Tibial nerve (tissue), 4 donors: ENCODE measurements around the gene PTPRK. TPM values are rescaled to one million over a fixed set of nuclear protein-coding genes. Genes with fewer than 3 reads are reported as not detected.

Source experiments
- DNase-seq, 2 donors: peaks; one replicate each; pipeline ENCODE4 v3.0.0-alpha.2; 2019; ENCODE audit warnings: low spot score in 2 of 2
- H3K27ac ChIP-seq, 4 donors: fragments of 200-600 bp; sonication (generic) in 3 of 4; one replicate each; pipeline ENCODE4 v1.5.1; 2017 to 2019; ENCODE audit warnings: mild to moderate bottlenecking in 1 of 4
- H3K27me3 ChIP-seq, 2 donors: fragments of 200-600 bp; sonication (generic) in 1 of 2; one replicate each; pipeline versions ENCODE4 v1.5.1 to v1.6.0; 2017 to 2019
- H3K36me3 ChIP-seq, 3 donors: fragments of 200-600 bp; sonication (generic); one replicate each; pipeline ENCODE4 v1.5.1; 2018 to 2019
- H3K4me1 ChIP-seq, 4 donors: fragments of 200-600 bp; sonication (generic) in 3 of 4; one replicate each; pipeline ENCODE4 v1.5.1; 2017 to 2019
- H3K4me3 ChIP-seq, 4 donors: fragments of 200-600 bp; sonication (generic) in 3 of 4; one replicate each; pipeline ENCODE4 v1.5.1; 2017 to 2019; ENCODE audit warnings: mild to moderate bottlenecking in 1 of 4, moderate library complexity in 1 of 4
- H3K9me3 ChIP-seq, 4 donors: fragments of 200-600 bp; sonication (generic) in 3 of 4; one replicate each; pipeline ENCODE4 v1.5.1; 2017 to 2019
- EP300 ChIP-seq, 2 donors: sonication (generic); formaldehyde crosslinking; IDR thresholded peaks; one replicate each; pipeline ENCODE4 v1.6.1; 2017; ENCODE audit warnings: antibody characterized with exemption in 2 of 2, mild to moderate bottlenecking in 1 of 2
- POLR2A ChIP-seq, 2 donors: fragments of 450-650 bp; IDR thresholded peaks; one replicate each; pipeline ENCODE4 v1.6.1; 2017; ENCODE audit warnings: antibody characterized with exemption in 2 of 2, mild to moderate bottlenecking in 2 of 2, moderate library complexity in 2 of 2
- WGBS, 2 donors: methylation state at CpG; one replicate each; pipeline ENCODE4 v1.1.5; 2018; 5-methylcytosine and 5-hydroxymethylcytosine counted together
- total RNA-seq, 4 donors: library from RNA; depleted of rRNA; stranded (reverse); fragments of >200 nt; gene quantifications; one replicate each; pipeline ENCODE4 v1.1.0, GENCODE V29; 2016
- TF ChIP-seq, protein P1 (sequence below), 5 experiments: fragments of 200-600 bp in 3 of 5; fragments of 450-650 bp in 2 of 5; sonication (generic) in 3 of 5; IDR thresholded peaks; one replicate each; pipeline ENCODE4 v1.5.1; 2016 to 2019; ENCODE audit warnings: antibody characterized with exemption in 5 of 5, mild to moderate bottlenecking in 3 of 5, moderate library complexity in 2 of 5

The PTPRK gene
- total RNA-seq, 4 donors from 2014 or later: 17.4 to 26.1 (median 21.2) TPM

DNA sequence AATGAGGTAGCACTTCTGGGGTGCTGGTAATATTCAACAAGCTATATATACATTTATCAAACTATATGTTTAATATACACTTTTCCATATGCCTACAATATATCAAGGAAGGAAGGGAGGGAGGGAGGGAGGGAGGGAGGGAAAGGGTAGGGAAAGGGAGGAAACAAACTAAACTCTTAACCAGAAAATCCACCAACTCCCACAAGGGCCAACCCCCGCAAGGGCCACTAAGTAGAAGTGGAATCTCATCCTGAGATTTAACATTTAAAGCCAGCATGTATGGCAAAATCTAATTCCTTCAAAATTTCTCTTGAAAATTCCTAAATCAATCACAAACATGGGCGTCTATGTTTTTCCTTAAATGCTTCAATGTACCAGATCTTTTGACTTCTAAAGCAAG is 320.9 kb downstream of the PTPRK start:
- no peak overlapping the region for H3K27ac ChIP-seq
- no peaks in the 10 kb centered on the region for H3K27me3 ChIP-seq
- DNase-seq: no peak
- H3K36me3 ChIP-seq: no peaks in the 10 kb centered on the region
- H3K4me3 ChIP-seq: no peak overlapping the region
- WGBS, 2 donors: 95 to 99% methylated on average over 2 of the region's 2 CpGs
- no peak for TF ChIP-seq POLR2A (IDR thresholded peaks at IDR 0.05)
- TF ChIP-seq EP300 (IDR thresholded peaks at IDR 0.05): no peak
- TF ChIP-seq, protein P1, sequence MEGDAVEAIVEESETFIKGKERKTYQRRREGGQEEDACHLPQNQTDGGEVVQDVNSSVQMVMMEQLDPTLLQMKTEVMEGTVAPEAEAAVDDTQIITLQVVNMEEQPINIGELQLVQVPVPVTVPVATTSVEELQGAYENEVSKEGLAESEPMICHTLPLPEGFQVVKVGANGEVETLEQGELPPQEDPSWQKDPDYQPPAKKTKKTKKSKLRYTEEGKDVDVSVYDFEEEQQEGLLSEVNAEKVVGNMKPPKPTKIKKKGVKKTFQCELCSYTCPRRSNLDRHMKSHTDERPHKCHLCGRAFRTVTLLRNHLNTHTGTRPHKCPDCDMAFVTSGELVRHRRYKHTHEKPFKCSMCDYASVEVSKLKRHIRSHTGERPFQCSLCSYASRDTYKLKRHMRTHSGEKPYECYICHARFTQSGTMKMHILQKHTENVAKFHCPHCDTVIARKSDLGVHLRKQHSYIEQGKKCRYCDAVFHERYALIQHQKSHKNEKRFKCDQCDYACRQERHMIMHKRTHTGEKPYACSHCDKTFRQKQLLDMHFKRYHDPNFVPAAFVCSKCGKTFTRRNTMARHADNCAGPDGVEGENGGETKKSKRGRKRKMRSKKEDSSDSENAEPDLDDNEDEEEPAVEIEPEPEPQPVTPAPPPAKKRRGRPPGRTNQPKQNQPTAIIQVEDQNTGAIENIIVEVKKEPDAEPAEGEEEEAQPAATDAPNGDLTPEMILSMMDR (IDR thresholded peaks at IDR 0.05): no peak
- H3K9me3 ChIP-seq: no peaks in the 10 kb centered on the region
- no peaks in the 10 kb centered on the region for H3K4me1 ChIP-seq

DNA sequence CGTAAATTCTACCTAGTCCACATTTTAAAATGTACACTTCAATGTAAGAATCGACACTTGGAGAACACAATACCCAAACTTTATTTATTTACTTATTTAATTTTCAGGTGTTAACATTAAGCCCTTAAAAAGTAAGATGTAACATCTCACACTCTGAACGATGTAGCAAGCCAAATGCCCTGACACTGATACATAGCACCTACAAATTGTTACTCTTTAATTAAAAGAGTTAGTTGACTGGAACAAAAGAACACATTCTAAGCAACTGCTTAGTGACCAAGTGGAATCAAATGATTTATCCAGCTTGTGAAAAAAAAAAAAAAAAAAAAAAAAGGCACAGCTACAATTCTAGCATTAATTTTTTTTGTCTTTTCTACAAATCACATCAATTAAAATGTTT is 327.4 kb downstream of the PTPRK start:
- H3K9me3 ChIP-seq: no peaks in the 10 kb centered on the region
- H3K36me3 ChIP-seq: no peaks in the 10 kb centered on the region
- 87 to 90% methylated on average over 3 of the region's 3 CpGs for WGBS, 2 donors
- DNase-seq: no peak
- no peak overlapping the region for H3K27ac ChIP-seq
- TF ChIP-seq, protein P1 (IDR thresholded peaks at IDR 0.05): no peak
- no peak overlapping the region for H3K4me3 ChIP-seq
- no peaks in the 10 kb centered on the region for H3K4me1 ChIP-seq
- no peaks in the 10 kb centered on the region for H3K27me3 ChIP-seq

DNA sequence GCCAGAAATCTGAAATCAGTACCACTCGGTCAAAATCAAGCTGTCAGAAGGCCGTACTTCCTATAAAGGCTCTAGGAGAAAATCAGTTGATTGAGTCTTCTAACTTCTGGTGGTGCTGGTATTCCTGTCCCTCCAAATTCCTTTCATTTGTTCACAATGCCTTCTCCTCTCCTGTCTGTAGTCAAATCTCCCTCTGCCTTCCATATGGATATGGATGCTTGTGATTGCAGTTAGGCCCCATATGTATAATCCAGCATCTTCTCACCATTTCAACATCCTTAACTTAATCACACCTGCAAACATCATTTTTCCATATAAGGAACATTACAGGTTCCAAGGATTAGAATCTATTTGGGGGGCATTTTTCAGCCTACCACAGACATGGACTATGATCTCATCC is 331.7 kb downstream of the PTPRK start:
- Histone ChIP-seq H3K36me3 (no peaks in the 10 kb centered on the region), H3K27me3 (no peaks in the 10 kb centered on the region), H3K4me3 (no peak overlapping the region), H3K4me1 (no peaks in the 10 kb centered on the region), H3K27ac (no peak overlapping the region), H3K9me3 (no peaks in the 10 kb centered on the region)
- 91 to 94% methylated on average over 2 of the region's 2 CpGs for WGBS, 2 donors
- TF ChIP-seq EP300 (IDR thresholded peaks at IDR 0.05): no peak
- no peak for TF ChIP-seq POLR2A (IDR thresholded peaks at IDR 0.05)
- TF ChIP-seq, protein P1 (IDR thresholded peaks at IDR 0.05): no peak
- no peak for DNase-seq

DNA sequence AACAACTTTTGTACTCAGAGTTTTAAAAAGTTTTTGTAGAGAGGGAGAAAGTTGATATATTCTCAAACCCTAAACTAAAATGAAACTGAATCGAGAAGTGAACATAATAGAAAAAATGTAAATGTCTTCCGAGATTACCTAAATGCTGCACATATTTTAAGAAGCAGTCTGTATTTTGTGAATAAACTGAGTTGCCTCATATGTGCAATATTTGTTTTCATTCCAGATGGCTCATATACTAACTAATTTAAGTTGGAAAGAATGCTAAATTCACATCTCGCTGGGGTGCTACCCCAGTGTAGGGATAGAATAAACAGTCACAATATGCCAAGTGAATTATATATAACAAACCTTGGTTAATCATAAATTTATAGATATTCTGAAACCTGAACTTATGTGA is 333.7 kb downstream of the PTPRK start:
- no peak for DNase-seq
- Histone ChIP-seq H3K36me3 (no peaks in the 10 kb centered on the region), H3K27ac (no peak overlapping the region), H3K9me3 (no peaks in the 10 kb centered on the region), H3K4me1 (no peaks in the 10 kb centered on the region), H3K27me3 (no peaks in the 10 kb centered on the region), H3K4me3 (no peak overlapping the region)
- TF ChIP-seq, protein P1 (IDR thresholded peaks at IDR 0.05): no peak
- no peak for TF ChIP-seq EP300 (IDR thresholded peaks at IDR 0.05)
- no peak for TF ChIP-seq POLR2A (IDR thresholded peaks at IDR 0.05)
- 70 to 76% methylated on average over 3 of the region's 3 CpGs for WGBS, 2 donors

DNA sequence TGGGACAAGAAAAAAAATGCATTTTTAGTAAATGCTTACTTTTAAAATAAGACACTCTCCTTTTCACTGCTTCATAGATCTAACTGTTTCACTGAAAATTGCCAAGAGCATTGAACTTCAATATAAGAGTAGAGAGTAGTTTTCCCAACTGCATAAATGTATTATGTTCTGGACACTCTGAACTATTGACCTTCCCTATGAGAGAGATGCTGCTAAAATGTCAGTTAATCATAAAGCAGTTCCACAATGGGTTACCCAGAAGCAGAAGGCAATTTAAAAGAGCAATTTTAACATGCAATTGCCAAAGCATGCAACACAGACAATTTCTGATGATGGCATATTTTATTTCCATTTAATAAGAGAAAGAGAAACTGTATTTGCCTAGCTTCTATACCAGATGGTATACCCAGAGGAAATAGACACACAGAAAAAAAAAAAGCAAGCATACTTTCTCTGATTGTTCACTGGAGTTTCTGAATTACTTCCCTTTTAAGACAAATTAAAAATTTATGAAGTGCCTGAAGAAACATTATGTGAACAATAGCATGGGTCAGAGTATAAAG is 340.4 kb downstream of the PTPRK start:
- Histone ChIP-seq H3K4me1 (peaks cover 0 to 4% (median 2%) of the 10 kb centered on the region in 4 donors), H3K27ac (no peak overlapping the region), H3K36me3 (no peaks in the 10 kb centered on the region), H3K4me3 (no peak overlapping the region), H3K9me3 (no peaks in the 10 kb centered on the region), H3K27me3 (no peaks in the 10 kb centered on the region)
- no peak for TF ChIP-seq EP300 (IDR thresholded peaks at IDR 0.05)
- TF ChIP-seq POLR2A (IDR thresholded peaks at IDR 0.05): no peak
- TF ChIP-seq, protein P1 (IDR thresholded peaks at IDR 0.05): no peak
- no peak for DNase-seq
